ENCODE measurements around the gene AK5. TPM values are rescaled to one million over a fixed set of nuclear protein-coding genes. Genes with fewer than 3 reads are reported as not detected.

The AK5 gene
- total and polyA plus RNA-seq, 9 donors = 0.45 to 3.5 (median 0.82) TPM; not detected in 2

DNA sequence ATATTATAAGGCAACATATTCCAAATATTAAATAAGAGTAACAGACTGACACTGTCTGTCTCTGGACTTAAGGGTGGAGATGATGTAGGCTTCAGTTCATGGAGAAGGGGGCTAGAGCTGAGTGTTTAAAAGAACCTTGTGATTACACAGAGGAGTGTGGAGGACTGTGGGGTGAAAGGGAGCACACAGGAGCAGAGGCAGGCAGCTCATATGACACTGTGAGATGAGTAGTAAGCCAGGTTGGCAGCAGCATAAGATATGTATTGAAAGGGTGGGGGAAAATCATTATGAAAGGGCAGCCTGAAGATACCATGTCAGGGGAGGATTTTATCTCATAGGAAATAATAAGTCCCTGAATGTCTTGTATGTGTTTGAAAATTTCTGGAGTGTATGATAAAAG, 104.5 kb downstream of the AK5 start:
- no peaks in the 10 kb centered on the region for H3K9me3 ChIP-seq
- TF ChIP-seq POLR2A (IDR thresholded peaks at IDR 0.05) (no peak), EP300 (IDR thresholded peaks at IDR 0.05) (no peak)
- TF ChIP-seq, protein P1, sequence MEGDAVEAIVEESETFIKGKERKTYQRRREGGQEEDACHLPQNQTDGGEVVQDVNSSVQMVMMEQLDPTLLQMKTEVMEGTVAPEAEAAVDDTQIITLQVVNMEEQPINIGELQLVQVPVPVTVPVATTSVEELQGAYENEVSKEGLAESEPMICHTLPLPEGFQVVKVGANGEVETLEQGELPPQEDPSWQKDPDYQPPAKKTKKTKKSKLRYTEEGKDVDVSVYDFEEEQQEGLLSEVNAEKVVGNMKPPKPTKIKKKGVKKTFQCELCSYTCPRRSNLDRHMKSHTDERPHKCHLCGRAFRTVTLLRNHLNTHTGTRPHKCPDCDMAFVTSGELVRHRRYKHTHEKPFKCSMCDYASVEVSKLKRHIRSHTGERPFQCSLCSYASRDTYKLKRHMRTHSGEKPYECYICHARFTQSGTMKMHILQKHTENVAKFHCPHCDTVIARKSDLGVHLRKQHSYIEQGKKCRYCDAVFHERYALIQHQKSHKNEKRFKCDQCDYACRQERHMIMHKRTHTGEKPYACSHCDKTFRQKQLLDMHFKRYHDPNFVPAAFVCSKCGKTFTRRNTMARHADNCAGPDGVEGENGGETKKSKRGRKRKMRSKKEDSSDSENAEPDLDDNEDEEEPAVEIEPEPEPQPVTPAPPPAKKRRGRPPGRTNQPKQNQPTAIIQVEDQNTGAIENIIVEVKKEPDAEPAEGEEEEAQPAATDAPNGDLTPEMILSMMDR (IDR thresholded peaks at IDR 0.05) = no peak
- H3K4me1 ChIP-seq (ENCODE audit: insufficient read depth) = no peaks in the 10 kb centered on the region
- H3K27ac ChIP-seq = no peak overlapping the region
- intact Hi-C loops (cut with DNase I) = no loop called here
- H3K36me3 ChIP-seq = no peaks in the 10 kb centered on the region
- DNase-seq = no peak
- H3K4me3 ChIP-seq = no peak overlapping the region
- no peaks in the 10 kb centered on the region for H3K27me3 ChIP-seq

DNA sequence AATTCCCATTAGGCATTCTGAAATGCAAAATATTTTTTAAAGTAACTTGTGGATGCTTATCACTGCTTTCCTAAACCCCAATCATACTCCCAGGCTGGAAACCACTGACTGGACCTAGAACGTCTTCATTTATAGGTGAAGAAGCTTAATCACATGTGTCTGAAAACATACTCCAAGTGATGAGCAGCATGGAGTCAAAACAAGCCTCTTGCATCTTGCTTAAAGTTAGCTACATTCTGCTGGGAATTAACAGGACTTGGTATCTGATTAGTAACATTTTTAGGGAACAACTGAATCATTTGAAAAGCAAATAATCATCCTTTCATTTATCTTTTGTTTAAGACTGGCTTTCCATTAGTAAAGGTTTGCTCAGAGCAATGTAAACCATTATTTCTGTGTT, 105.7 kb downstream of the AK5 start:
- TF ChIP-seq, protein P1 (IDR thresholded peaks at IDR 0.05) = no peak
- TF ChIP-seq POLR2A (IDR thresholded peaks at IDR 0.05) = no peak
- no peak for TF ChIP-seq EP300 (IDR thresholded peaks at IDR 0.05)
- DNase-seq = no peak

DNA sequence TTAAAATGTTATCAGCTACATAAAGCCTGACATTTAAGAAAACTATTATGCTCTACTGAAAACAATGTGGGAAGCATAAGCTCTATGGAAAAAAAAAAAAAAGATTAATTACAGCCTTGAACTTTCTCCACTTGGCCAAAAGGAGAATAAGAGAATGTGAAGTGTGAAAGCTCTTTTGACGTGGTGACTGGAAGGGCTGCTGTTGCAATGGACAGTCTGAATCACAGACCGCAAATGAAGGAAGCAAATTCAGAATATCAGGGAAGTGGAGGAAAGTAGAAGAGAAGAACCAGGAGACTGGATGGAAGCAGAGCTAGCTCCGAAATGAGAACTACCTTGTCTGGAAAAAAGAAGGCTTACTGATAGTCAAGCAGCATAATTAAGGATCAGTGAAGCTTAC, 106.8 kb downstream of the AK5 start:
- H3K27ac ChIP-seq = no peak overlapping the region

More for the DNA sequence above, 105.7 kb downstream of the AK5 start:
- no peaks in the 10 kb centered on the region for H3K36me3 ChIP-seq
- H3K9me3 ChIP-seq = no peaks in the 10 kb centered on the region
- no peaks in the 10 kb centered on the region for H3K27me3 ChIP-seq
- no peak overlapping the region for H3K4me3 ChIP-seq
- no peak overlapping the region for H3K27ac ChIP-seq
- 31 to 53% (median 44%) methylated on average over 1 of the region's 1 CpG for WGBS, 3 donors
- intact Hi-C loops (cut with DNase I) = no loop called here
- H3K4me1 ChIP-seq (ENCODE audit: insufficient read depth) = no peaks in the 10 kb centered on the region

DNA sequence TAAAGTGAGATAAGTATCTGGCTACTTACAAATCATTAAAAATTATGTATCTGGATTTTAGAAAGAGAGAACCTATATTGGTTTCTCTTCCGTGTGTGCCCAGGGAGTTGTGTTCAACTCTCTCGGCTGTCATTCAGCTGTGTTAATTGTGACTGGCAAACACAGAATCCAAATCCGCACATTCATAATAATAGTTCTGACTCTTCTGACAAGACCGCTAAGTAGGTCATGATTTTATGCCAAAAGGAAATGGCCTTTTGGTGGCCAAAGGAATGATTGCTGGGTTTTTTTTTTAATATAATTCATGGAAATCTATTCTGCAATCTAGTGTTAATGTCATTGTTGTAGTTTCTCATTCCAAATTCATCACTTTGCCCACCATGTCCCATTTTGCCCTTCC, 110.7 kb downstream of the AK5 start:
- intact Hi-C loops (cut with DNase I) = no loop called here
- Histone ChIP-seq H3K27me3 (no peaks in the 10 kb centered on the region), H3K27ac (no peak overlapping the region), H3K4me1 (ENCODE audit: insufficient read depth) (no peaks in the 10 kb centered on the region), H3K4me3 (no peak overlapping the region), H3K36me3 (no peaks in the 10 kb centered on the region), H3K9me3 (no peaks in the 10 kb centered on the region)
- TF ChIP-seq, protein P1 (IDR thresholded peaks at IDR 0.05) = no peak
- DNase-seq = no peak
- WGBS, 3 donors = 83 to 90% (median 88%) methylated on average over 4 of the region's 4 CpGs

More for the DNA sequence above, 106.8 kb downstream of the AK5 start:
- DNase-seq = no peak
- Histone ChIP-seq H3K27me3 (no peaks in the 10 kb centered on the region), H3K4me3 (no peak overlapping the region), H3K36me3 (no peaks in the 10 kb centered on the region), H3K9me3 (no peaks in the 10 kb centered on the region), H3K4me1 (ENCODE audit: insufficient read depth) (no peaks in the 10 kb centered on the region)
- TF ChIP-seq EP300 (IDR thresholded peaks at IDR 0.05) (no peak), POLR2A (IDR thresholded peaks at IDR 0.05) (no peak)
- TF ChIP-seq, protein P1 (IDR thresholded peaks at IDR 0.05) = no peak
- intact Hi-C loops (cut with DNase I) = no loop called here
- 54 to 59% (median 56%) methylated on average over 3 of the region's 3 CpGs for WGBS, 3 donors

DNA sequence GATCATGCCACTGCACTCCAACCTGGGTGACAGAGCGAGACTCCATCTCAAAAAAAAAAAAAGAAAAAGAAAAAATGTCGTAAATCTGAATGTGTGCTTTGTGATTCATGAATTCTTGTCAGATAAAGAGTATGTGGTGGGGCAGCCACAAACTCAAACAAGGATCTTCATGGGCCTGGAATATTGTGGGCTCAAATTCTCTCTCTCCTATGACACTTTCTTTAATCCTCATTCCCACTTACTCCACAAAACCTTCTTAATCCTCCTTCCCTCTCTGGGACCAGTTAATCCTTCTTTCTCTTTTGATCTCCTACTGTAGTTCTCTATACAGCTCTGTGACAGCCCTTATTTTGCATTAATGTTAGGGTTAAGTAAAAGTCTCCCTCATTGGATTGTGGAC, 112.3 kb downstream of the AK5 start:
- intact Hi-C loops (cut with DNase I) = no loop called here
- whole genome bisulfite sequencing, 3 donors = 81 to 91% (median 87%) methylated on average over 2 of the region's 2 CpGs
- TF ChIP-seq, protein P1 (IDR thresholded peaks at IDR 0.05) = no peak
- TF ChIP-seq POLR2A (IDR thresholded peaks at IDR 0.05) = no peak
- TF ChIP-seq EP300 (IDR thresholded peaks at IDR 0.05) = no peak
- Histone ChIP-seq H3K36me3 (no peaks in the 10 kb centered on the region), H3K27me3 (no peaks in the 10 kb centered on the region), H3K27ac (no peak overlapping the region), H3K9me3 (no peaks in the 10 kb centered on the region), H3K4me3 (no peak overlapping the region), H3K4me1 (ENCODE audit: insufficient read depth) (no peaks in the 10 kb centered on the region)
- DNase-seq = no peak

Measured in ovary (tissue), 9 donors.